HepG2 (cell line): Measurements from ENCODE around the gene NOTO. TPM values are rescaled to one million over a fixed set of nuclear protein-coding genes. Genes with fewer than 3 reads are reported as not detected.

ENCODE experiments used
- ATF1 ChIP-seq: IDR thresholded peaks from 2 replicates; pipeline ENCODE4 v1.6.1; 2016; ENCODE audit warnings: mild to moderate bottlenecking, control low read depth
- CC2D1A ChIP-seq: sonication (generic); formaldehyde crosslinking; IDR thresholded peaks from 2 replicates; pipeline ENCODE4 v1.8.1; 2023; ENCODE audit warnings: mild to moderate bottlenecking, missing genetic modification reagents
- CCDC6 ChIP-seq: sonication (generic); formaldehyde crosslinking; IDR thresholded peaks from 2 replicates; pipeline ENCODE4 v1.8.1; 2022; ENCODE audit warnings: mild to moderate bottlenecking, missing genetic modification reagents, moderate library complexity
- ETV5 ChIP-seq: IDR thresholded peaks from 2 replicates; pipeline ENCODE4 v1.6.1; 2018; ENCODE audit warnings: missing biosample characterization, missing genetic modification reagents, inconsistent platforms, borderline replicate concordance
- FOXK2 ChIP-seq: fragments of 450-650 bp; IDR thresholded peaks from 2 replicates; pipeline ENCODE4 v1.6.1; 2016
- KAT2B ChIP-seq: fragments of 150-350 bp; IDR thresholded peaks from 2 replicates; pipeline ENCODE4 v1.6.1; 2014; ENCODE audit warnings: low read depth, low read length, borderline replicate concordance
- KDM6A ChIP-seq: IDR thresholded peaks from 2 replicates; pipeline ENCODE4 v1.6.1; 2016; ENCODE audit warnings: low read depth
- KMT2B ChIP-seq: IDR thresholded peaks from 2 replicates; pipeline ENCODE4 v1.6.1; 2016; ENCODE audit warnings: missing genetic modification reagents, missing compliant biosample characterization
- NR2F1 ChIP-seq, 2 experiments: fragments of 450-650 bp in 1 of 2; formaldehyde crosslinking in 1 of 2; IDR thresholded peaks; 2 replicates each; pipeline versions ENCODE4 v1.5.0 to v1.6.1; 2016 to 2020; ENCODE audit warnings: mild to moderate bottlenecking in 1 of 2, missing compliant biosample characterization in 1 of 2, missing genetic modification reagents in 1 of 2, moderate library complexity in 1 of 2
- PAF1 ChIP-seq: IDR thresholded peaks from 2 replicates; pipeline ENCODE4 v1.6.1; 2016; ENCODE audit warnings: missing genetic modification reagents, missing compliant biosample characterization
- PITX1 ChIP-seq: sonication (generic); formaldehyde crosslinking; IDR thresholded peaks from 2 replicates; pipeline ENCODE4 v1.5.1; 2020; ENCODE audit warnings: mild to moderate bottlenecking, missing genetic modification reagents
- POLR2AphosphoS5 ChIP-seq: IDR thresholded peaks from 2 replicates; pipeline ENCODE4 v1.6.1; 2012; ENCODE audit warnings: low read depth, low read length
- SP1 ChIP-seq, 2 experiments: fragments of 450-650 bp in 1 of 2; sonication (generic) in 1 of 2; formaldehyde crosslinking in 1 of 2; IDR thresholded peaks; 2 replicates each; pipeline versions ENCODE4 v1.4.0 to v1.6.1; 2016 to 2020; ENCODE audit warnings: missing genetic modification reagents in 1 of 2
- SP5 ChIP-seq: IDR thresholded peaks from 2 replicates; pipeline ENCODE4 v1.6.1; 2016; ENCODE audit warnings: low read depth, borderline replicate concordance
- SPEN ChIP-seq: sonication (generic); formaldehyde crosslinking; IDR thresholded peaks from 2 replicates; pipeline ENCODE4 v1.5.1; 2020; ENCODE audit warnings: low read depth, mild to moderate bottlenecking, missing genetic modification reagents
- ZNF235 ChIP-seq: sonication (generic); formaldehyde crosslinking; IDR thresholded peaks from 2 replicates; pipeline ENCODE4 v1.8.1; 2023; ENCODE audit warnings: mild to moderate bottlenecking, missing genetic modification reagents, borderline replicate concordance
- ZNF282 ChIP-seq: fragments of 450-650 bp; IDR thresholded peaks from 2 replicates; pipeline ENCODE4 v1.6.1; 2018; ENCODE audit not compliant: partially characterized antibody
- ZNF484 ChIP-seq: sonication (generic); formaldehyde crosslinking; IDR thresholded peaks from 2 replicates; pipeline ENCODE4 v1.5.1; 2020; ENCODE audit warnings: mild to moderate bottlenecking, low read depth, missing genetic modification reagents, borderline replicate concordance
- ZNF776 ChIP-seq: sonication (generic); formaldehyde crosslinking; IDR thresholded peaks from 2 replicates; pipeline ENCODE4 v1.4.0; 2020; ENCODE audit warnings: mild to moderate bottlenecking, missing genetic modification reagents
- ZNF781 ChIP-seq: sonication (generic); formaldehyde crosslinking; IDR thresholded peaks from 2 replicates; pipeline ENCODE4 v1.5.1; 2020; ENCODE audit warnings: borderline replicate concordance, mild to moderate bottlenecking, missing genetic modification reagents; ENCODE audit errors: not compliant biosample characterization
- ZSCAN12 ChIP-seq: sonication (generic); formaldehyde crosslinking; IDR thresholded peaks from 2 replicates; pipeline ENCODE4 v1.9.0; 2021; ENCODE audit warnings: mild to moderate bottlenecking, missing genetic modification reagents
- polyA plus RNA-seq, 8 experiments: library from polyadenylated mRNA; depleted of rRNA in 3 of 8; stranded (reverse) in 7 of 8; unstranded in 1 of 8; fragments of >200 nt; fragmentation: Illumina TruSeq in 4 of 8; extraction: Trizol in 4 of 8; gene quantifications; 2 replicates each; pipeline versions ENCODE4 v1.2.1 to v1.2.3, GENCODE V29; 2011 to 2016; ENCODE audit warnings: low read depth in 4 of 8, missing spikeins in 1 of 8, mixed read lengths in 1 of 8; ENCODE audit not compliant: insufficient read depth in 1 of 8
- total RNA-seq, 5 experiments: library from RNA; depleted of rRNA; stranded (reverse); fragments of >200 nt; fragmentation: Illumina TruSeq; extraction: Trizol; gene quantifications; 2 replicates each; pipeline ENCODE4 v1.2.3, GENCODE V29; 2016; ENCODE audit warnings: low read depth in 1 of 5
- TF ChIP-seq, protein P1 (sequence below), 2 experiments: IDR thresholded peaks; 2 replicates each; pipeline ENCODE4 v1.6.1; 2011 to 2012; ENCODE audit warnings: low read length in 2 of 2, borderline replicate concordance in 1 of 2, low read depth in 1 of 2, mild to moderate bottlenecking in 1 of 2, moderate library complexity in 1 of 2
- TF ChIP-seq, protein P2 (sequence below): sonication (generic); formaldehyde crosslinking; IDR thresholded peaks from 2 replicates; pipeline ENCODE4 v1.5.0; 2020; ENCODE audit warnings: missing genetic modification reagents
- TF ChIP-seq, protein P3 (sequence below): sonication (generic); formaldehyde crosslinking; IDR thresholded peaks from 2 replicates; pipeline ENCODE4 v1.4.0; 2020; ENCODE audit warnings: missing genetic modification reagents, borderline replicate concordance

NOTO gene
- total and polyA plus RNA-seq, 2 of the 13 experiments (the other 11 are each of a cell fraction or from before 2014, with no cell fraction given) = not detected

DNA sequence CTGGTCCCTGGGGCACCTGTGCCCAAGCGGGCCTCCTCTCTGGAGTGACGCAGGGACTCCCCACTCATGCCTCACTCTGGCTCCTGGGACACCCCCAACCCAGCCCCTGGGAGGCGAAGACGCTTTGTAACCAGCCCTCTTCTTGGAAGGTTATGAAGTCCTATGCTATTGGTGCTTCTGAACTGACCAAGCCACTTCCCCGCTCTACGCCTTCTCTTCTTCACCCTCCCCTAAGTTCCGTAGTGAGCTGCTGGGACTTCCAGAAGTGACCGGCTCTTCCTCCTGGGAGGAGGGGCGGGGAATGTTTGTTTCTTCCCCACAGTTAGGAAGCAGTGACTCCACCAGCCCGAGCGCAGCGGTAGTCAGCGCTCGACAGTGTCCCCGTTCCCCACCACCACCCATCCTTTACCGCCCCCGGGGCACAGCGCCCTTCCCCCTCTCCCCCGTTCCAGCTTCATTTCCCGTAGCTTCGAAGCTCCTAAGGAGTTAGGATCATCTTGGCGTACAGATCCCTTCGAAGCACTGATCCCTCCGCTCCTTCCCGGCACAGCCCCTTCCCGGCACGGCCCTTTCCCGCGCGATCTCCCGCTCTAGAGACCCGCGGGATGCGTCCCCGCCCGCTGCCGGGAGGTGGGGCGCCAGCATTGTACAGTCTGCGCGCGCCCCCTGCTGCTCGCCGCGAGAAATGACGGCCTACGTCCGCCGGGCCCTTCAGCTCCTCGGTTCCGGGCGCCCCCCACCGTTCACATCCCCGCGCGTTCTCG is 25.3 kb upstream of the NOTO start (continued):
- TF ChIP-seq SP5 (CRISPR knock-in tag) (peak; percentile 69; the same call in 1 of the 2 replicates), SPEN (CRISPR knock-in tag) (peak; percentile 85; the same call in 1 of the 2 replicates), SP1 (IDR thresholded peaks at IDR 0.05) (no peak), SP1 (CRISPR knock-in tag; IDR thresholded peaks at IDR 0.05) (peak; percentile 69; the same call in 1 of the 2 replicates), ETV5 (CRISPR knock-in tag) (peak; percentile 70), ZNF776 (peak; percentile 67), CCDC6 (no peak; the same call in 1 of the 2 replicates), KMT2B (CRISPR knock-in tag) (peak; percentile 64; the same call in 1 of the 2 replicates), KDM6A (CRISPR knock-in tag) (no peak), ZNF484 (CRISPR knock-in tag) (0 out of 2 replicates have a peak, but pooled peaks have one; percentile 71), FOXK2 (no peak), KAT2B (no peak), POLR2AphosphoS5 (no peak), ZSCAN12 (no peak), ATF1 (no peak), ZNF282 (no peak), NR2F1 (CRISPR knock-in tag; IDR thresholded peaks at IDR 0.05) (no peak; a peak in 1 of 4 replicates), ZNF235 (CRISPR knock-in tag) (peak; percentile 1; the same call in 1 of the 2 replicates), CC2D1A (CRISPR knock-in tag) (no peak), ZNF781 (CRISPR knock-in tag) (peak; percentile 47), PAF1 (CRISPR knock-in tag) (no peak), PITX1 (CRISPR knock-in tag) (peak; percentile 66; the same call in 1 of the 2 replicates)
- TF ChIP-seq, protein P1, sequence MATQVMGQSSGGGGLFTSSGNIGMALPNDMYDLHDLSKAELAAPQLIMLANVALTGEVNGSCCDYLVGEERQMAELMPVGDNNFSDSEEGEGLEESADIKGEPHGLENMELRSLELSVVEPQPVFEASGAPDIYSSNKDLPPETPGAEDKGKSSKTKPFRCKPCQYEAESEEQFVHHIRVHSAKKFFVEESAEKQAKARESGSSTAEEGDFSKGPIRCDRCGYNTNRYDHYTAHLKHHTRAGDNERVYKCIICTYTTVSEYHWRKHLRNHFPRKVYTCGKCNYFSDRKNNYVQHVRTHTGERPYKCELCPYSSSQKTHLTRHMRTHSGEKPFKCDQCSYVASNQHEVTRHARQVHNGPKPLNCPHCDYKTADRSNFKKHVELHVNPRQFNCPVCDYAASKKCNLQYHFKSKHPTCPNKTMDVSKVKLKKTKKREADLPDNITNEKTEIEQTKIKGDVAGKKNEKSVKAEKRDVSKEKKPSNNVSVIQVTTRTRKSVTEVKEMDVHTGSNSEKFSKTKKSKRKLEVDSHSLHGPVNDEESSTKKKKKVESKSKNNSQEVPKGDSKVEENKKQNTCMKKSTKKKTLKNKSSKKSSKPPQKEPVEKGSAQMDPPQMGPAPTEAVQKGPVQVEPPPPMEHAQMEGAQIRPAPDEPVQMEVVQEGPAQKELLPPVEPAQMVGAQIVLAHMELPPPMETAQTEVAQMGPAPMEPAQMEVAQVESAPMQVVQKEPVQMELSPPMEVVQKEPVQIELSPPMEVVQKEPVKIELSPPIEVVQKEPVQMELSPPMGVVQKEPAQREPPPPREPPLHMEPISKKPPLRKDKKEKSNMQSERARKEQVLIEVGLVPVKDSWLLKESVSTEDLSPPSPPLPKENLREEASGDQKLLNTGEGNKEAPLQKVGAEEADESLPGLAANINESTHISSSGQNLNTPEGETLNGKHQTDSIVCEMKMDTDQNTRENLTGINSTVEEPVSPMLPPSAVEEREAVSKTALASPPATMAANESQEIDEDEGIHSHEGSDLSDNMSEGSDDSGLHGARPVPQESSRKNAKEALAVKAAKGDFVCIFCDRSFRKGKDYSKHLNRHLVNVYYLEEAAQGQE (IDR thresholded peaks at IDR 0.05; ENCODE audit: borderline replicate concordance in 1 of 2, low read depth in 1 of 2, low read length in 2 of 2) = no peak
- TF ChIP-seq, protein P2, sequence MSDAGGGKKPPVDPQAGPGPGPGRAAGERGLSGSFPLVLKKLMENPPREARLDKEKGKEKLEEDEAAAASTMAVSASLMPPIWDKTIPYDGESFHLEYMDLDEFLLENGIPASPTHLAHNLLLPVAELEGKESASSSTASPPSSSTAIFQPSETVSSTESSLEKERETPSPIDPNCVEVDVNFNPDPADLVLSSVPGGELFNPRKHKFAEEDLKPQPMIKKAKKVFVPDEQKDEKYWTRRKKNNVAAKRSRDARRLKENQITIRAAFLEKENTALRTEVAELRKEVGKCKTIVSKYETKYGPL (CRISPR knock-in tag) = no peak
- TF ChIP-seq, protein P3, sequence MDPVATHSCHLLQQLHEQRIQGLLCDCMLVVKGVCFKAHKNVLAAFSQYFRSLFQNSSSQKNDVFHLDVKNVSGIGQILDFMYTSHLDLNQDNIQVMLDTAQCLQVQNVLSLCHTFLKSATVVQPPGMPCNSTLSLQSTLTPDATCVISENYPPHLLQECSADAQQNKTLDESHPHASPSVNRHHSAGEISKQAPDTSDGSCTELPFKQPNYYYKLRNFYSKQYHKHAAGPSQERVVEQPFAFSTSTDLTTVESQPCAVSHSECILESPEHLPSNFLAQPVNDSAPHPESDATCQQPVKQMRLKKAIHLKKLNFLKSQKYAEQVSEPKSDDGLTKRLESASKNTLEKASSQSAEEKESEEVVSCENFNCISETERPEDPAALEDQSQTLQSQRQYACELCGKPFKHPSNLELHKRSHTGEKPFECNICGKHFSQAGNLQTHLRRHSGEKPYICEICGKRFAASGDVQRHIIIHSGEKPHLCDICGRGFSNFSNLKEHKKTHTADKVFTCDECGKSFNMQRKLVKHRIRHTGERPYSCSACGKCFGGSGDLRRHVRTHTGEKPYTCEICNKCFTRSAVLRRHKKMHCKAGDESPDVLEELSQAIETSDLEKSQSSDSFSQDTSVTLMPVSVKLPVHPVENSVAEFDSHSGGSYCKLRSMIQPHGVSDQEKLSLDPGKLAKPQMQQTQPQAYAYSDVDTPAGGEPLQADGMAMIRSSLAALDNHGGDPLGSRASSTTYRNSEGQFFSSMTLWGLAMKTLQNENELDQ (CRISPR knock-in tag) = no peak
